GM23338 (cell line): ENCODE results near the gene UBE2I. TPM values are rescaled to one million over a fixed set of nuclear protein-coding genes. Genes with fewer than 3 reads are reported as not detected.

Source experiments
- ATAC-seq: fragments of 200-7000 bp; cut with Tn5 transposase; 3 replicates; pipeline ENCODE4 v1.9.1; 2020
- DNase-seq: peaks from one replicate; pipeline ENCODE4 v3.0.0-alpha.2; 2015; ENCODE audit warnings: low spot score
- H2AFZ ChIP-seq: fragments of 200-600 bp; sonication (generic); 2 replicates; pipeline ENCODE4 v1.8.0; 2016; ENCODE audit warnings: antibody characterized with exemption, mild to moderate bottlenecking, moderate library complexity
- H3F3A ChIP-seq: fragments of 200-600 bp; sonication (generic); replicated peaks from 2 replicates; pipeline ENCODE4 v1.8.0; 2017; ENCODE audit warnings: antibody characterized with exemption, mixed run types, low read depth
- H3K27ac ChIP-seq: fragments of 200-600 bp; sonication (generic); 2 replicates; pipeline ENCODE4 v1.6.1; 2016; ENCODE audit warnings: low read depth
- H3K27me3 ChIP-seq: fragments of 200-600 bp; sonication (generic); 2 replicates; pipeline ENCODE4 v1.8.0; 2016; ENCODE audit warnings: mild to moderate bottlenecking, mixed run types, moderate library complexity; ENCODE audit not compliant: insufficient read depth
- H3K36me3 ChIP-seq: fragments of 200-600 bp; sonication (generic); 2 replicates; pipeline ENCODE4 v1.8.0; 2016; ENCODE audit warnings: mild to moderate bottlenecking; ENCODE audit not compliant: insufficient read depth
- H3K4me1 ChIP-seq: fragments of 200-600 bp; sonication (generic); 2 replicates; pipeline ENCODE4 v1.8.0; 2016; ENCODE audit warnings: mild to moderate bottlenecking, moderate library complexity; ENCODE audit not compliant: insufficient read depth
- H3K4me2 ChIP-seq: fragments of 200-600 bp; sonication (generic); 2 replicates; pipeline ENCODE4 v1.7.1; 2017; ENCODE audit warnings: mixed run types
- H3K4me3 ChIP-seq: fragments of 200-600 bp; sonication (generic); 2 replicates; pipeline ENCODE4 v1.6.1; 2016; ENCODE audit warnings: mixed run types
- H3K79me2 ChIP-seq: fragments of 200-600 bp; sonication (generic); replicated peaks from 2 replicates; pipeline ENCODE4 v1.8.0; 2017; ENCODE audit warnings: mild to moderate bottlenecking; ENCODE audit not compliant: insufficient read depth
- H3K9me2 ChIP-seq: fragments of 200-600 bp; sonication (generic); 2 replicates; pipeline ENCODE4 v1.8.0; 2017; ENCODE audit not compliant: insufficient read depth
- H4K20me1 ChIP-seq: fragments of 200-600 bp; sonication (generic); replicated peaks from 2 replicates; pipeline ENCODE4 v1.8.0; 2017; ENCODE audit warnings: mild to moderate bottlenecking; ENCODE audit not compliant: insufficient read depth
- H3K27ac Mint-ChIP-seq: 2 replicates; pipeline ENCODE4 v1.8.0; 2020; ENCODE audit warnings: inconsistent platforms, mild to moderate bottlenecking, moderate library complexity, mixed read lengths
- H3K27me3 Mint-ChIP-seq: 3 replicates; pipeline ENCODE4 v1.8.0; 2022; ENCODE audit warnings: low read depth, mild to moderate bottlenecking, moderate library complexity, mixed read lengths, inconsistent platforms; ENCODE audit not compliant: insufficient read depth, poor library complexity
- H3K36me3 Mint-ChIP-seq: 3 replicates; pipeline ENCODE4 v1.8.0; 2021; ENCODE audit warnings: low read depth, mild to moderate bottlenecking, inconsistent platforms, moderate library complexity, mixed read lengths
- H3K4me1 Mint-ChIP-seq: 3 replicates; pipeline ENCODE4 v1.8.0; 2020; ENCODE audit warnings: mild to moderate bottlenecking, inconsistent platforms, mixed read lengths
- H3K4me3 Mint-ChIP-seq: 3 replicates; pipeline ENCODE4 v1.8.0; 2021; ENCODE audit warnings: moderate library complexity, mild to moderate bottlenecking, inconsistent platforms, mixed read lengths
- H3K9me3 Mint-ChIP-seq: 3 replicates; pipeline ENCODE4 v1.8.0; 2020; ENCODE audit warnings: moderate library complexity, mild to moderate bottlenecking, inconsistent platforms, mixed read lengths
- CREB1 ChIP-seq: fragments of 250-450 bp; sonication (Bioruptor Pico); IDR thresholded peaks from 2 replicates; pipeline ENCODE4 v1.5.0; 2020; ENCODE audit warnings: low read depth, mild to moderate bottlenecking, moderate library complexity
- EZH2 ChIP-seq: fragments of 200-600 bp; sonication (generic); IDR thresholded peaks from one replicate; pipeline ENCODE4 v1.8.0; 2017; ENCODE audit warnings: antibody characterized with exemption, mild to moderate bottlenecking, low read depth; ENCODE audit not compliant: unreplicated experiment
- EZH2phosphoT487 ChIP-seq: fragments of 200-600 bp; sonication (generic); IDR thresholded peaks from one replicate; pipeline ENCODE4 v1.8.1; 2018; ENCODE audit warnings: antibody characterized with exemption; ENCODE audit not compliant: unreplicated experiment
- JUNB ChIP-seq: IDR thresholded peaks from one replicate; pipeline ENCODE4 v1.6.1; 2016; ENCODE audit warnings: antibody characterized with exemption; ENCODE audit not compliant: unreplicated experiment
- NANOG ChIP-seq: IDR thresholded peaks from 2 replicates; pipeline ENCODE4 v1.6.1; 2016; ENCODE audit warnings: antibody characterized with exemption, borderline replicate concordance
- POLR2AphosphoS5 ChIP-seq: IDR thresholded peaks from 2 replicates; pipeline ENCODE4 v1.6.1; 2016; ENCODE audit warnings: antibody characterized with exemption, low read depth
- STAT1 ChIP-seq: IDR thresholded peaks from one replicate; pipeline ENCODE4 v1.6.1; 2016; ENCODE audit warnings: antibody characterized with exemption; ENCODE audit not compliant: unreplicated experiment
- ZNF114 ChIP-seq: fragments of 250-450 bp; sonication (Bioruptor Pico); IDR thresholded peaks from 2 replicates; pipeline ENCODE4 v1.5.0; 2020; ENCODE audit warnings: mild to moderate bottlenecking, moderate library complexity
- ZNF331 ChIP-seq: fragments of 250-450 bp; sonication (Bioruptor Pico); IDR thresholded peaks from 2 replicates; pipeline ENCODE4 v1.5.0; 2020; ENCODE audit warnings: low read depth, mild to moderate bottlenecking, moderate library complexity
- polyA plus RNA-seq: library from polyadenylated mRNA; unstranded; fragments of >200 nt; fragmentation: Nextera tagmentation; extraction: Ambion mirVana; gene quantifications from 2 replicates; pipeline ENCODE4 v1.2.1, GENCODE V29; 2016
- total RNA-seq: library from RNA; depleted of rRNA; stranded (reverse); fragments of >200 nt; shearing (Covaris generic); gene quantifications from 2 replicates; pipeline ENCODE4 v1.2.3, GENCODE V29; 2014
- TF ChIP-seq, protein P1 (sequence below), 2 experiments: fragments of 200-600 bp in 1 of 2; sonication (generic) in 1 of 2; conservative IDR thresholded peaks; 2 replicates each; pipeline versions ENCODE4 v1.5.1 to v1.6.1; 2016 to 2017; ENCODE audit warnings: antibody characterized with exemption in 2 of 2, low read depth in 2 of 2, mild to moderate bottlenecking in 2 of 2, moderate library complexity in 1 of 2
- TF ChIP-seq, protein P2 (sequence below): IDR thresholded peaks from 2 replicates; pipeline ENCODE4 v1.6.1; 2016; ENCODE audit warnings: antibody characterized with exemption
- TF ChIP-seq, protein P3 (sequence below): IDR thresholded peaks from one replicate; pipeline ENCODE4 v1.6.1; 2018; ENCODE audit warnings: antibody characterized with exemption; ENCODE audit not compliant: unreplicated experiment
- TF ChIP-seq, protein P4 (sequence below): fragments of 250-450 bp; sonication (Bioruptor Pico); IDR thresholded peaks from 2 replicates; pipeline ENCODE4 v1.5.0; 2020; ENCODE audit warnings: mild to moderate bottlenecking, moderate library complexity

UBE2I gene
- total and polyA plus RNA-seq, 2 experiments from 2014 or later: 116 to 220 TPM

DNA sequence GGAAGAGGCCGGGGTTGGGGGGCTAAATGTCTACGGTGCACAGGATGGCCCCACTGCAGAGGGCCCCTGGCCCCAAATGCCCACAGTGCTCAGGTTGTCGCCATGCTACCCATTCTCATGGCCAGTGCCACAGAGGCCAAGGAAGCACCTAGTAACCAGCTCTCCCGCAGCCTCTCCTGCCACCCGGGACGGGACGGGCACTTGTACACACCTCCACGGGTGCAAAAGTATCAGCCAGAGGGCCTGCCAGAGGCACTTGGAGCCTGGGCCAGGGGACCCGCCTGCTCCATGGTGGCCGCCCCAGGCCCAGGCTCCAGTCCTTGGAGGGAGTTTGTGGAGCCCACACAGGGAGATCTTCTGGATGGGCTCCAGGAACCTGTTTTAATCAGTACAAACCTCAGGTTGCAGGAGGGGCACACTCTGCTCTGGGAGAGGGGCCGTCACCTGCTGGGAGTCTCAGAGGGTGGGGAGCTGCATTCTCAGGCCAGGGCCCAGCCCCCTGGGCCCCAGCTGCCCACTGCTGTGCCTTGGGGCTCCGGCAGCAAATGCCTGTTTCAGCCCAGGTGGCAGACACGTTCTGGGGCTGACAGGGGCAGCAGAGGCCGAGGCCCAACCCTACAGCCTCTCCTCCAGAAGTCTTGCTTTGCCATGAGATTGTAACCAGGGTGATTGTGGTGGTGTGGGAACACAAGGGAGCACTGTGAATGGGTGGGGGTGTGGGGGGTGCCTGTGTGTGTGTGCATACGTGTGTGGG, 45.7 kb upstream of the UBE2I start:
- H3K27ac ChIP-seq: no peak overlapping the region
- no peaks in the 10 kb centered on the region for H3F3A ChIP-seq
- TF ChIP-seq NANOG (no peak), JUNB (no peak), CREB1 (CRISPR knock-in tag) (no peak), ZNF114 (CRISPR knock-in tag) (no peak), EZH2phosphoT487 (no peak), POLR2AphosphoS5 (no peak), EZH2 (no peak), STAT1 (no peak), ZNF331 (CRISPR knock-in tag) (no peak)
- TF ChIP-seq, protein P1, sequence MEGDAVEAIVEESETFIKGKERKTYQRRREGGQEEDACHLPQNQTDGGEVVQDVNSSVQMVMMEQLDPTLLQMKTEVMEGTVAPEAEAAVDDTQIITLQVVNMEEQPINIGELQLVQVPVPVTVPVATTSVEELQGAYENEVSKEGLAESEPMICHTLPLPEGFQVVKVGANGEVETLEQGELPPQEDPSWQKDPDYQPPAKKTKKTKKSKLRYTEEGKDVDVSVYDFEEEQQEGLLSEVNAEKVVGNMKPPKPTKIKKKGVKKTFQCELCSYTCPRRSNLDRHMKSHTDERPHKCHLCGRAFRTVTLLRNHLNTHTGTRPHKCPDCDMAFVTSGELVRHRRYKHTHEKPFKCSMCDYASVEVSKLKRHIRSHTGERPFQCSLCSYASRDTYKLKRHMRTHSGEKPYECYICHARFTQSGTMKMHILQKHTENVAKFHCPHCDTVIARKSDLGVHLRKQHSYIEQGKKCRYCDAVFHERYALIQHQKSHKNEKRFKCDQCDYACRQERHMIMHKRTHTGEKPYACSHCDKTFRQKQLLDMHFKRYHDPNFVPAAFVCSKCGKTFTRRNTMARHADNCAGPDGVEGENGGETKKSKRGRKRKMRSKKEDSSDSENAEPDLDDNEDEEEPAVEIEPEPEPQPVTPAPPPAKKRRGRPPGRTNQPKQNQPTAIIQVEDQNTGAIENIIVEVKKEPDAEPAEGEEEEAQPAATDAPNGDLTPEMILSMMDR (conservative IDR thresholded peaks at IDR 0.05; ENCODE audit: low read depth in 2 of 2): no peak
- TF ChIP-seq, protein P2, sequence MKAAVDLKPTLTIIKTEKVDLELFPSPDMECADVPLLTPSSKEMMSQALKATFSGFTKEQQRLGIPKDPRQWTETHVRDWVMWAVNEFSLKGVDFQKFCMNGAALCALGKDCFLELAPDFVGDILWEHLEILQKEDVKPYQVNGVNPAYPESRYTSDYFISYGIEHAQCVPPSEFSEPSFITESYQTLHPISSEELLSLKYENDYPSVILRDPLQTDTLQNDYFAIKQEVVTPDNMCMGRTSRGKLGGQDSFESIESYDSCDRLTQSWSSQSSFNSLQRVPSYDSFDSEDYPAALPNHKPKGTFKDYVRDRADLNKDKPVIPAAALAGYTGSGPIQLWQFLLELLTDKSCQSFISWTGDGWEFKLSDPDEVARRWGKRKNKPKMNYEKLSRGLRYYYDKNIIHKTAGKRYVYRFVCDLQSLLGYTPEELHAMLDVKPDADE: no peak
- TF ChIP-seq, protein P3, sequence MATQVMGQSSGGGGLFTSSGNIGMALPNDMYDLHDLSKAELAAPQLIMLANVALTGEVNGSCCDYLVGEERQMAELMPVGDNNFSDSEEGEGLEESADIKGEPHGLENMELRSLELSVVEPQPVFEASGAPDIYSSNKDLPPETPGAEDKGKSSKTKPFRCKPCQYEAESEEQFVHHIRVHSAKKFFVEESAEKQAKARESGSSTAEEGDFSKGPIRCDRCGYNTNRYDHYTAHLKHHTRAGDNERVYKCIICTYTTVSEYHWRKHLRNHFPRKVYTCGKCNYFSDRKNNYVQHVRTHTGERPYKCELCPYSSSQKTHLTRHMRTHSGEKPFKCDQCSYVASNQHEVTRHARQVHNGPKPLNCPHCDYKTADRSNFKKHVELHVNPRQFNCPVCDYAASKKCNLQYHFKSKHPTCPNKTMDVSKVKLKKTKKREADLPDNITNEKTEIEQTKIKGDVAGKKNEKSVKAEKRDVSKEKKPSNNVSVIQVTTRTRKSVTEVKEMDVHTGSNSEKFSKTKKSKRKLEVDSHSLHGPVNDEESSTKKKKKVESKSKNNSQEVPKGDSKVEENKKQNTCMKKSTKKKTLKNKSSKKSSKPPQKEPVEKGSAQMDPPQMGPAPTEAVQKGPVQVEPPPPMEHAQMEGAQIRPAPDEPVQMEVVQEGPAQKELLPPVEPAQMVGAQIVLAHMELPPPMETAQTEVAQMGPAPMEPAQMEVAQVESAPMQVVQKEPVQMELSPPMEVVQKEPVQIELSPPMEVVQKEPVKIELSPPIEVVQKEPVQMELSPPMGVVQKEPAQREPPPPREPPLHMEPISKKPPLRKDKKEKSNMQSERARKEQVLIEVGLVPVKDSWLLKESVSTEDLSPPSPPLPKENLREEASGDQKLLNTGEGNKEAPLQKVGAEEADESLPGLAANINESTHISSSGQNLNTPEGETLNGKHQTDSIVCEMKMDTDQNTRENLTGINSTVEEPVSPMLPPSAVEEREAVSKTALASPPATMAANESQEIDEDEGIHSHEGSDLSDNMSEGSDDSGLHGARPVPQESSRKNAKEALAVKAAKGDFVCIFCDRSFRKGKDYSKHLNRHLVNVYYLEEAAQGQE: no peak
- TF ChIP-seq, protein P4, sequence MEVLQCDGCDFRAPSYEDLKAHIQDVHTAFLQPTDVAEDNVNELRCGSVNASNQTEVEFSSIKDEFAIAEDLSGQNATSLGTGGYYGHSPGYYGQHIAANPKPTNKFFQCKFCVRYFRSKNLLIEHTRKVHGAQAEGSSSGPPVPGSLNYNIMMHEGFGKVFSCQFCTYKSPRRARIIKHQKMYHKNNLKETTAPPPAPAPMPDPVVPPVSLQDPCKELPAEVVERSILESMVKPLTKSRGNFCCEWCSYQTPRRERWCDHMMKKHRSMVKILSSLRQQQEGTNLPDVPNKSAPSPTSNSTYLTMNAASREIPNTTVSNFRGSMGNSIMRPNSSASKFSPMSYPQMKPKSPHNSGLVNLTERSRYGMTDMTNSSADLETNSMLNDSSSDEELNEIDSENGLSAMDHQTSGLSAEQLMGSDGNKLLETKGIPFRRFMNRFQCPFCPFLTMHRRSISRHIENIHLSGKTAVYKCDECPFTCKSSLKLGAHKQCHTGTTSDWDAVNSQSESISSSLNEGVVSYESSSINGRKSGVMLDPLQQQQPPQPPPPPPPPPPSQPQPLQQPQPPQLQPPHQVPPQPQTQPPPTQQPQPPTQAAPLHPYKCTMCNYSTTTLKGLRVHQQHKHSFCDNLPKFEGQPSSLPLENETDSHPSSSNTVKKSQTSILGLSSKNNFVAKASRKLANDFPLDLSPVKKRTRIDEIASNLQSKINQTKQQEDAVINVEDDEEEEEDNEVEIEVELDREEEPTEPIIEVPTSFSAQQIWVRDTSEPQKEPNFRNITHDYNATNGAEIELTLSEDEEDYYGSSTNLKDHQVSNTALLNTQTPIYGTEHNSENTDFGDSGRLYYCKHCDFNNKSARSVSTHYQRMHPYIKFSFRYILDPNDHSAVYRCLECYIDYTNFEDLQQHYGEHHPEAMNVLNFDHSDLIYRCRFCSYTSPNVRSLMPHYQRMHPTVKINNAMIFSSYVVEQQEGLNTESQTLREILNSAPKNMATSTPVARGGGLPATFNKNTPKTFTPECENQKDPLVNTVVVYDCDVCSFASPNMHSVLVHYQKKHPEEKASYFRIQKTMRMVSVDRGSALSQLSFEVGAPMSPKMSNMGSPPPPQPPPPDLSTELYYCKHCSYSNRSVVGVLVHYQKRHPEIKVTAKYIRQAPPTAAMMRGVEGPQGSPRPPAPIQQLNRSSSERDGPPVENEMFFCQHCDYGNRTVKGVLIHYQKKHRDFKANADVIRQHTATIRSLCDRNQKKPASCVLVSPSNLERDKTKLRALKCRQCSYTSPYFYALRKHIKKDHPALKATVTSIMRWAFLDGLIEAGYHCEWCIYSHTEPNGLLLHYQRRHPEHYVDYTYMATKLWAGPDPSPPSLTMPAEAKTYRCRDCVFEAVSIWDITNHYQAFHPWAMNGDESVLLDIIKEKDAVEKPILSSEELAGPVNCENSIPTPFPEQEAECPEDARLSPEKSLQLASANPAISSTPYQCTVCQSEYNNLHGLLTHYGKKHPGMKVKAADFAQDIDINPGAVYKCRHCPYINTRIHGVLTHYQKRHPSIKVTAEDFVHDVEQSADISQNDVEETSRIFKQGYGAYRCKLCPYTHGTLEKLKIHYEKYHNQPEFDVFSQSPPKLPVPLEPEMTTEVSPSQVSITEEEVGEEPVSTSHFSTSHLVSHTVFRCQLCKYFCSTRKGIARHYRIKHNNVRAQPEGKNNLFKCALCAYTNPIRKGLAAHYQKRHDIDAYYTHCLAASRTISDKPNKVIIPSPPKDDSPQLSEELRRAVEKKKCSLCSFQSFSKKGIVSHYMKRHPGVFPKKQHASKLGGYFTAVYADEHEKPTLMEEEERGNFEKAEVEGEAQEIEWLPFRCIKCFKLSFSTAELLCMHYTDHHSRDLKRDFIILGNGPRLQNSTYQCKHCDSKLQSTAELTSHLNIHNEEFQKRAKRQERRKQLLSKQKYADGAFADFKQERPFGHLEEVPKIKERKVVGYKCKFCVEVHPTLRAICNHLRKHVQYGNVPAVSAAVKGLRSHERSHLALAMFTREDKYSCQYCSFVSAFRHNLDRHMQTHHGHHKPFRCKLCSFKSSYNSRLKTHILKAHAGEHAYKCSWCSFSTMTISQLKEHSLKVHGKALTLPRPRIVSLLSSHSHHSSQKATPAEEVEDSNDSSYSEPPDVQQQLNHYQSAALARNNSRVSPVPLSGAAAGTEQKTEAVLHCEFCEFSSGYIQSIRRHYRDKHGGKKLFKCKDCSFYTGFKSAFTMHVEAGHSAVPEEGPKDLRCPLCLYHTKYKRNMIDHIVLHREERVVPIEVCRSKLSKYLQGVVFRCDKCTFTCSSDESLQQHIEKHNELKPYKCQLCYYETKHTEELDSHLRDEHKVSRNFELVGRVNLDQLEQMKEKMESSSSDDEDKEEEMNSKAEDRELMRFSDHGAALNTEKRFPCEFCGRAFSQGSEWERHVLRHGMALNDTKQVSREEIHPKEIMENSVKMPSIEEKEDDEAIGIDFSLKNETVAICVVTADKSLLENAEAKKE: no peak
- no peaks in the 10 kb centered on the region for H3K27me3 ChIP-seq
- no peak overlapping the region for H2AFZ ChIP-seq
- Mint-ChIP-seq H3K27ac (no peak overlapping the region), H3K36me3 (no peaks in the 10 kb centered on the region), H3K27me3 (peaks cover 35% of the 10 kb centered on the region), H3K9me3 (peaks cover 15% of the 10 kb centered on the region), H3K4me3 (no peak overlapping the region), H3K4me1 (peaks cover 10% of the 10 kb centered on the region)
- H3K4me2 ChIP-seq: no peak overlapping the region
- DNase-seq (no peak), ATAC-seq (no peak)
- no peaks in the 10 kb centered on the region for H3K9me2 ChIP-seq
- H3K4me1 ChIP-seq: no peaks in the 10 kb centered on the region
- H3K36me3 ChIP-seq: no peaks in the 10 kb centered on the region
- no peak overlapping the region for H3K4me3 ChIP-seq
- H4K20me1 ChIP-seq: 0 out of 2 replicates have a peak, but pooled peaks cover 2% of the 10 kb centered on the region
- no peaks in the 10 kb centered on the region for H3K79me2 ChIP-seq
